Activated CD4-positive, alpha-beta T cell treated with anti-CD3 and anti-CD28 coated beads for 4 hours (primary cell): ENCODE measurements around the gene MYL11.
"Not testable (repeated sequence)": the region's sequence is repeated elsewhere in the genome, so short reads cannot be mapped to it uniquely, and the experiment has no call there.

Source experiments
- DNase-seq, 2 donors: peaks; one replicate each; pipeline ENCODE4 v3.0.0-alpha.2; 2020

The MYL11 gene, protein sequence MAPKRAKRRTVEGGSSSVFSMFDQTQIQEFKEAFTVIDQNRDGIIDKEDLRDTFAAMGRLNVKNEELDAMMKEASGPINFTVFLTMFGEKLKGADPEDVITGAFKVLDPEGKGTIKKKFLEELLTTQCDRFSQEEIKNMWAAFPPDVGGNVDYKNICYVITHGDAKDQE

DNA sequence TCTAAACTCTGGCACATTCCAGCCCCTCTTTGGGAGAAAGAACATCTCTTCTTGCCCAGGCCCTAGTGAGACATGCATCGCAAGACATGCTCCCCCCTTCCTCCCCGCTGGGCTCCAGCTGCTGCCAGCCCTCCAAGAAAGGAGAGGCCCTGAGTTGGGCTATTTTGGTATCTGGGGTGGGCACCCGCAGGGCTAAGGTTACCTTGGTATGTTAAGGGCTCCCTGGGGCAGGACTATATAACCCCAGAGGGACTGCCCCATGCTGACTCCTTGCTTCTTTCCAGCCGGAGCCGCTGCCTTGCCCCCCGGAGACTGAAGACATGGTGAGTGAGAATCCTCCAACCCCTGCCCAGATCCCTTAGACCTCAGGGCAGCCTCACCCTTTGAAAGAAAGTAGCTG is at the start of gene MYL11:
MYL11 (plus strand) TSS at position 265 of the 400 bp plus-strand sequence; CDS start at position 321, 56 bp downstream.
- DNase-seq = no peak

DNA sequence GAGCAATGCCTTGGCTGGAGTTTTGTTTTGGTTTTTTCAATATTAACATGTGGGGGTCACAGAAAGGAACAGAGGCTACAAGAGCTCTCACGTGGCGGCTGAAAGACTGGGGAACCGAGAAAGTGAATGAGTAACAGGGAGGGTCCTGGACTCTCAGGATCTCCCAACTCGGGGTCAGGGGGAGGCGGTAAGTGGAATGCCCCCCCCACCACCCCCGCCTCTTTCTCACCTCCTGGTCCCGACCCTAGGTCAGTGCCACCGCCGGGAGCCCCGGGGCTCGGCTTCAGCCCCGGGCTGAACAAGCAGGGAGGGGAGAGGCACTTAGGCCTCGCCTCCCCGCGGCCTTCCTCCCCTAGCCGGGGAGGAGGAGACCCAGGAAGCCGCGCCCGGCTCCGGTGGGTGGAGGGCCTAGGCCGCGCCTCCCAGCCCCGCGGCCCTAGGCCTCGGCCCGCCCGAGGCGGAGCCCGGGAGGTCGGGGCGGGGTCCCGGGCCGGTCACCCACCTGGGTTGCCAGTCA is 40.1 kb upstream of the MYL11 start:
- DNase-seq = peak; percentile 79 to 81

DNA sequence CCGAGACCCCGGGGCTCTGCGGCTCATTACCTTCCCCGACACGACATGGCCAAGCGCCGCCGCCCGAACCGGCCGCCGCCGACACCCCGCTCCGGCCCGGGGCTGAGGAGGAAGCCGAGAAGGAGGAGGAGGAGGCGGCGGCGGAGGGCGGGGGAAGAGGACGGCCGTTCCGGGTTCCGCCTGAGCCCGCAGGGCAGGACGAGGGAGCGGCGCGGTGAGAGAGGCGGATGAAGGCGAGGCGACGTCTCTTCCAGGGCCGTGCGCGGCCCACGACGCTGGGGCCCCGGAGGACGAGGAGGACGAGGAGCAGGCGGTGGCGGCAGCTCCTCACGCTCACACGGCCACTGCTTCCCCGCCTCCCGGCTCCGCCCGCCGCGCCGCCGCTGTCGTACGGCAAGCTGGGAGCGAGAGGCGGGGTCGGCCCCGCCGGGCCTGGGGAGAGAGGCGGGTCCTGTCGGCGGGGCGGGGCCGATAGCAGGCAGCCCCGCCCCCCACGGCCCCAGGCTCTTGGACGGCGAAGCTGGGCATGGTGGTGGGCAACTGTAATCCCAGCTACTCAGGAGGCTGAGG is 39.5 kb upstream of the MYL11 start:
- DNase-seq = peak; percentile 79 to 82

DNA sequence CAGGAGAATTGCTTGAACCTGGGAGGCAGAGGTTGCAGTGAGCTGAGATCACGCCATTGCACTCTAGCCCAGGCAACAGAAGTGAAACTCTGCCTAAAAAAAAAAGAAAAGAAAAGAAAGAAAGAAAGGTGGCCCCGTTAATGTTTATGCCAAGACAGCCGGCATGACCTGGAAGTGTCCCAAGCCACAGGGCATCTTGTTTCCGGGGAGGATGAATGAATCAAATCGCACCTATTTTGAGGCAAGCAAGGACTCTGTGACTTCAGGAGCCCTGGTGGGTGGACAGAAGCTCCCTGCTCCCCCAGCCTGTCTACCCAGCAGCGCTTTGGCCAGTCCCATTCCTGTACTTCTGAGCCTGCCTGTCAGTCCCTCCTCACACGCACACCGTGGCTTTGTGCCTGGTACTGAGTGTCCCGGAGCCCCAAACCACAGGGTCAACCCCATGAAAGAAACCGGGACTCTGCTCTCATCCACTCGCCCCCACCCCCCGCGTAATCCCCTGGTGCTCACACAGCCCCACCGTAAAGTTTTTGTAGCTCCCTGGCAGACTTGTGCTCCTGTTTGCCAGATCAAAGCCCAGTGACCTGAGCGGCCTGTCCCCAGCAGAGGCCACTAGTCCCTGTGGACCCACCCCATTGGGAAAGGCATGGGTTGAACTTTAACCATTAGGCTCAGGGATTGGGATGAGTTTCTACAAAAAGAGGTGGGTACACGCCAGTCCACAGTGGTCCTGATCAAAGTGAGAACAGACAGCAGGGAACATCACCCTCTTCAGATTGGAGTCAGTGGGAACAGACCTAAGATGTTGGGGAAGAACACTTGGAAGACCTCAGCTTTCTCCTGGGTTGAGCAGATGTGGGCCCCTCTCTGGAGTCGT is 38.8 kb upstream of the MYL11 start:
- DNase-seq = no peak

DNA sequence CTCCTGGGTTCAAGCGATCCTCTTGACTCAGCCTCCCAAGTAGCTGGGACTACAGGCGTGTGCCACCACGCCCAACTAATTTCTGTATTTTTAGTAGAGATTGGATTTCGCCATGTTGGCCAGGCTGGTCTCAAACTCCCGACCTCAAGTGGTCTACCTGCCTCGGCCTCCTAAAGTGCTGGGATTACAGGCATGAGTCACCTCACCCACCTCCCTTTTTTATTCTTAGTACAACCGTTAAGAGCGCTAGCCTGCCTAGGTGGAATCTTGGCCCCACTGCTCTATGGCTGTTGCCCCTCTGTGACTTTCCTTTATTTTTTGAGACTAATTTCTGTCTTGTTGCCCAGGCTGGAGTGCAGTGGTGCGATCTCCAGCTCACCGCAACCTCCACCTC is 36.6 kb upstream of the MYL11 start:
- DNase-seq = not testable (repeated sequence)

DNA sequence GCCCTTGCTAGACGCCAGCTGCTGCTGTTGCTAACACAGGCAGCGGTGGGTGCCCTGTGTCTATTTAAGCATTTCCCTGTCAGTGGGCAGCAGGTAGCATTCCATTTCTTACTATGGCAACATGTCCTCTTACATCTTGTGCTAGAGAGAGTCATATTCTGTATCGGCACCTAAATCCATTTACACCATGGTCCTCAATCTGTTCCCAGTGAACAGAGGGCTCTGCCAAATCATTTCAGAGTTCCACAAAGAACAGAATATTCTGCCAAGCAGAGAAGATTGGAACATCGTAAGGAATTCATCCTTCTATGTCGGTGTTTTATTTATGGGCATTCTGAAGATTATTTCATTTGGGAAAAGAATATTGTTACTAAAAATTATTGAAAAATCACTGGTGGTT is 35.9 kb upstream of the MYL11 start:
- not testable (repeated sequence) for DNase-seq

DNA sequence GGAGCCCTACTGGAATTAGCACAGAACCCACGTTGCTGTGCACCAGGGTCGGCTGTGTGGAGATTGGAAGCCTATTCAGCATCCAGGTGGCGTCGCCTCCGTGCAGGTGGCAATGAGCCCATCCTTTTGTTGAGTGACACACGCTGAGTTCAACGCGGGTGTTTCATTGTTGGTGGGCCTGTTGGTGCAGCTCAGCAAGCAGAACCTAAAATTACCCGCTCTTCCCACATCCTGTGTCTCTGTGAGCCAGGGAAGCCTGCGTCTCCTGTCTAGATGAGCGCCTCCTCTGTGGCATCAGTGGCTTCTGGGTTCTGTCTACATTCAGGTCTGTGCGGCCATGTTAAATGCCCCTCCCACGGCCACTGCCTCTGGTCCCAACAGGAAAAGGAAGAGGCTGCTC is 34.0 kb upstream of the MYL11 start:
- DNase-seq = no peak

DNA sequence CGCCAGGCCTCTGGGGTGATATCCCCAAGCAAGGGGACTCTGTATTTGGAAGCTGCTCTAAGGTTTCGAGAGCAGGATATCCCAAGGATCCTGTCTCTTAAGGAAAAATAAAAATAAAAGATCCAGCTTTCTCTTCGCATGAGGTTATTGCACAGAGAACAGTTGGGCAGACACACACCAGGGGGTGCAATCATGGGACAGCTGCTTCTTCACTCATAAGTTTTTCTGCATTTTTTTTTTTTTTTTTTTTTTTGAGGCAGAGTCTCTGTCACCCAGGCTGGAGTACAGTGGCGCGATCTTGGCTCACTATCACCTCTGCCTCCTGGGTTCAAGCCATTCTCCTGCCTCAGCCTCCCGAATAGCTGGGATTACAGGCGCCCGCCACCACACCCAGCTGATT is 32.6 kb upstream of the MYL11 start:
- DNase-seq = not testable (repeated sequence)

DNA sequence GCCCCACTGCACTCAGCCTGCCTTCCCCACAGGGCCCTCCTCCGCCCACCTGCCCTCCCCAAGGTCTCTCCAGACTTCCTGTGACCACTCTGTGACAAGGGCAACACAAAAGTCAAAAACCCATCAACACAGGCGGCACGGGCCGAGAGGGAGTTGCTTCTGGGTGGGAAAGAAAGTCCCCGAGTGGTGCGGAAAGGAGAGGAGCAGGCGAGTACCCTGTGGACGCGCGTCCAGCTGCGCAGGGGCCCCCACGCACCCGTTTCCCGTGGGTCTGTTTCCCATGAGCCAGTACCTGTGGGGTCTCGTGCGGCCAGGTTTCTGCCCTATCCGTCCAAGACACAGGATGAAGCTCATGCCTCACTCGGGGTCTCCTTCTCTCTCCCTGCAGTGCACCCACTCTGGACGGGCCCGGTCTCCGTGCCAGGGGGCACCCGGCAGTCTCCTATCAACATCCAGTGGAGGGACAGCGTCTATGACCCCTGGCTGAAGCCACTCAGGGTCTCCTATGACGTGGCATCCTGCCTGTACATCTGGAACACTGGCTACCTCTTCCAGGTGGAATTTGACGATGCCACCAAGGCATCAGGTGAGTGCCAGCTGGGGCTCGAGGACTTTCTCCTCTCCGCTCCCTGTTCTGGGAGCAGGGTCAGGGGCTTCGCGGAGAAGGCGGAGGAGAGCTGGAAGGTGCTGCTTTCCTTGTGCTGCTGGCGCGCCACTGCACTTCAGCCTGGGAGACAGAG is 31.7 kb upstream of the MYL11 start:
- DNase-seq = no peak

DNA sequence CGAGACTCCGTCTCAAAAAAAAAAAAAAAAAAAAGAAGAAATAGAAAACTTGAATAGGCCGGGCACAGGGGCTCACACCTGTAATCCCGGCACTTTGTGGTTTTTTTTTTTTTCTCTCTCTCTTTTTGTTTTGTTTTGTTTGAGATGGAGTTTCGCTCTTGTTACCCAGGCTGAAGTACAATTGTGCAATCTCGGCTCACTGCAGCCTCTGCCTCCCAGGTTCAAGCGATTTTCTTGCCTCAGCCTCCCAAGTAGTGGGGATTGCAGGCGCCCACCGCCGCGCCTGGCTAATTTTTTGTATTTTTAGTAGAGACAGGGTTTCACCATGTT is 31.1 kb upstream of the MYL11 start:
- DNase-seq = not testable (repeated sequence)

DNA sequence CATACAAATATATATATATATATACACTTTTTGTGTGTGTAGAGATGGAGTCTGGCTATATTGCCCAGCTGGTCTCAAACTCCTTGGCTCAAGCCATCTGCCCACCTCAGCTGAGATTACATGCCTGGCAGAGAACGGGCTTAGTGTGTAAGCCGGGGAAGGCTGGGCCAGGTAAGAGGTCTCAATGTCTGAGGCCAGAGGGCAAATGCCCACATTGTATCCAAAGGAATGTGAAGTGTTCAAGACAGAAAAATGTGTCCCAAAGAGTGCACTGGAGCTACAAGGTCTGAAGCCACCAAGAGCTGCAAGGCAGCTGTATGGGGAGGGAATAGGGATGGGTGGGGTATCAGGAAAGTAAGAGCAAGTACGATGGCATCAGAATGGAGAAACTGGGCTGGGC is 28.3 kb upstream of the MYL11 start:
- no peak for DNase-seq

DNA sequence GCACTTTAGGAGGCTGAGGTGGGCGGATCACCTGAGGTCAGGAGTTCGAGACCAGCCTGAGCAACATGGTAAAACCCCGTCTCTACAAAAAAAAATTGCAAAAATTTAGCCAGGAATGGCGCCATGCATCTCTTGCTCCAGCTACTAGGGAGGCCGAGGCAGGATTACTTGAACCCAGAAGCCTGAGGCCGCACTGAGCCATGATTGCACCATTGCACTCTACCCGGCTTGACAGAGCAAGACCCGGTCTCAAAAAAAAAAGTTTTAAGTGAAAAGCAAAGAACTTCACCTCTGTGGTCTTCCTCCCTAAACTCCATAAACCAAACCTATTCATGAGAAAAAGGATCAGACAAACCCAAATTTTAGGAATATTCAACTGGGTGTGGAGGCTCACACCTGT is 26.5 kb upstream of the MYL11 start:
- no peak for DNase-seq

DNA sequence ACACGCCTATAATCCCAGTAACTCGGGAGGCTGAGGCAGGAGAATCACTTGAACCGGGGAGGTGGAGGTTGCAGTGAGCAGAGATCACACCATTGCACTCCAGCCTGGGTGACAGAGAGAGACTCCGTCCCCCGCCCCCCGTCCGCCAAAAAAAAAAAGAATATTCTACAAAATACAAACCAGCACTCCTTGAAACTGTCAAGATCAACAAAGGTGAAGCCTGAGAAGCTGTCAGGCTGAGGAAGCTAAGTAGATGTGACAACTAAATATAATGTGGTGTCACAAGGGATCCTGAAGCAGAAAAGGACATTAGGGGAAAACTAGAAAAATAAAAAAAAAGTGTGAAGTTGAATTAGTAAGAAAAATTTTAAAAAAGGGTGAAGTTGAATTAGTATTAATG is 25.7 kb upstream of the MYL11 start:
- DNase-seq = no peak

DNA sequence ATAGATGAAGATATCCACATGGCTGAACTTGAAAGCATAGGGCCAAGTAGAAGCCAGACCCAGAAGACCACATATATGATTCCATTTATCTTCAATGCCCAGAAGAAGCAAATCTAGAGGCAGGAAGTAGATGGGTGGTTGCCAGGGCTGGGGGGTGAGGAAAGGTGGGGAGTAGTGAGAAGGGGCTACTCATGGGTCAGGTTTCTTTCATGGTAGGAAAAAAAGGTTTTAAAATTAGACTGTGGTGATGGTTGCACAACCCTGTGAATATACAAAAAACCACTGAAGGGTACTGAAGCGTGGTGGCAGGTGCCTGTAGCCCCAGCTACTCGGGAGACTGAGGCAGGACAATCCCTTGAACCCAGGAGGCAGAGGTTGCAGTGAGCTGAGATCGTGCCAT is 24.9 kb upstream of the MYL11 start:
- no peak for DNase-seq

DNA sequence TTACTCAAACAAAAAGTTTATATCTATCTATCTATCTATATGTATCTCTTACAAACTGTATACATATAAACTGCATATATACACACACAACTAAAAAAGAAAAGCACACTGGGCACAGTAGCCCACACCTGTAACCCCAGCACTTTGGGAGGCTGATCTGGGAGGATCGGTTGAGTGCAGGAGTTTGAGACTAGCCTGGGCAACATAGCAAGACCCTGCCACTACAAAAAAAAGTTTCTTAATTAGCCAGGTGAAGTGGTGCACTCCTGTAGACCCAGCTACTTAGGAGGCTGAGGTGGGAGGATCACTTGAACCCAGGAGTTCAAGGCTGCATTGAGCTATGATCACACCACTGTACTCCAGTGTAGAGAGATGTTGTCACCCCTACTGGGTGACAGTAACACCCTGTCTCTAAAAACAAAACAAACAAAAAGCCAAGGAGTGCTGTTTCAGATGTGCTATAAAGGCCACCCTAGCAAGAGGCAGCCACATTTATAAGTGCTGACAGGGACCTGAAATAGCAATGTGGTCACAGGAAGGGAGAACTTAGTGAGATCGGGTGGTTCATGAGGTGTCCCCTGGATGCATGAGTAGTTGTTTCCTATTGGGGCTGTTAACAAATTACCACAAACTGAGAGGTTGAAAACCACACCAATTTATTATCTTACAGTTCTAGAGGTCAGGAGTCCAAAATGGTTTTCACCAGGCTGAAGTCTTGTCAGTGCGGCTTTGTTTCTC is 24.3 kb upstream of the MYL11 start:
- DNase-seq = no peak

DNA sequence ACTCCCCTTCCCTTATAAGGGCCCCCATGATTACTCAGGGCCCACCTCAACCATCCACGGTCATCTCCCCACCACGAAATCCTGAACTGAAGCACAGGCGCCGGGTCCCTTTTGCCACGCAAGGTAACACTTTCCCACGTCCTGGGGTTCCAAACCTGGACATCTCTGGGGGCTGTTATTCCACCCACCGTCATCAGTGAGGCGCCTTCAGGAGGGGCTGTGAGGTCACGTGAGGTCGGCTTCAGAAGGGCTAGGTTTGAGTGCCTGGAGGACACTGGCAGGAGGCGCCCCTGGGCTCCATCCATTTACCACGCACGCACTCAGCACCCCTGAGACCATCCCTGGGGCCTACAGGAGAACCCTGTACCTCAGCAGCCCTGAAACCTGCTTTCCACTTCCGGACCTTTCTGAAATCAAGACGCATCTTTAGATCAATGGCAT is 23.6 kb upstream of the MYL11 start:
- no peak for DNase-seq

DNA sequence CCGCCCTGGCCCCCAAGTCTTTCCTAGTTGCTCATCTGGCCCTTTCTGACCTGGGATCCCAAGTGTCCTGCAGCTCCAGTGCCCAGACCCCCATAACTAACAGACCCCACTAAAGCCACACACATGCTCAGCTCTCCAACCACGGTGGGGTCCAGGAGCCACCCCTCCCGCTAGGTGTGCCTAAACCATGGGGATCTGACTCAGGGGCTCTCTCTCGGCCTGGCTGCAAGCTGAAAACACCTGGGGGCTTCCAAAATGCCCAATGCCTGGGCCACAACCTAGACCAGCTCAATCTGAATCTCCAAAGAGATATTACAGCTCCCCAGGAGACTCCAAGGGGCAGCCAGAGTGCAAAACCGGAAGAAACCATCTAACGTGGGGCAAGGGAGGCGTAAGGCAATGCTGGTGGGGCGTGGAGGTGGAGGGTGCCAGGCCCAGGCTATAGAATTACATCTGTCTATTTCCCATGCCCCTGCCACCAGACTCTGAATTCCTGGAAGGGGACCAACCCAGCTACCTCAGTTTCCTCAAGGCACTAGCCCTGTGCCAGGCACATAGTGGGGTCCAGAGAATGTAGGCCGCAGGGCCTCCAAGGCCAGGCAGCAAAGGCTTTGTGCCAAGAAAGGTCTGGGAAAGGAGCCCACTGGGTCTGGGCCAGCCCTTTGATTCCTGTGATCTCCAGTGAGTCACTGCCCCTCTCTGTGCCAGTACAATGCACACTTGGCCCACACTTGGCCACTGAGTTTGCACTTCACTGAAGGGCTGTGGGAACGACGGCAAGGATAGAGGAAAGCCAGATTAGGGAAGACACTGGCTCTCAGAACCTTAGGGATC is 22.8 kb upstream of the MYL11 start:
- no peak for DNase-seq

DNA sequence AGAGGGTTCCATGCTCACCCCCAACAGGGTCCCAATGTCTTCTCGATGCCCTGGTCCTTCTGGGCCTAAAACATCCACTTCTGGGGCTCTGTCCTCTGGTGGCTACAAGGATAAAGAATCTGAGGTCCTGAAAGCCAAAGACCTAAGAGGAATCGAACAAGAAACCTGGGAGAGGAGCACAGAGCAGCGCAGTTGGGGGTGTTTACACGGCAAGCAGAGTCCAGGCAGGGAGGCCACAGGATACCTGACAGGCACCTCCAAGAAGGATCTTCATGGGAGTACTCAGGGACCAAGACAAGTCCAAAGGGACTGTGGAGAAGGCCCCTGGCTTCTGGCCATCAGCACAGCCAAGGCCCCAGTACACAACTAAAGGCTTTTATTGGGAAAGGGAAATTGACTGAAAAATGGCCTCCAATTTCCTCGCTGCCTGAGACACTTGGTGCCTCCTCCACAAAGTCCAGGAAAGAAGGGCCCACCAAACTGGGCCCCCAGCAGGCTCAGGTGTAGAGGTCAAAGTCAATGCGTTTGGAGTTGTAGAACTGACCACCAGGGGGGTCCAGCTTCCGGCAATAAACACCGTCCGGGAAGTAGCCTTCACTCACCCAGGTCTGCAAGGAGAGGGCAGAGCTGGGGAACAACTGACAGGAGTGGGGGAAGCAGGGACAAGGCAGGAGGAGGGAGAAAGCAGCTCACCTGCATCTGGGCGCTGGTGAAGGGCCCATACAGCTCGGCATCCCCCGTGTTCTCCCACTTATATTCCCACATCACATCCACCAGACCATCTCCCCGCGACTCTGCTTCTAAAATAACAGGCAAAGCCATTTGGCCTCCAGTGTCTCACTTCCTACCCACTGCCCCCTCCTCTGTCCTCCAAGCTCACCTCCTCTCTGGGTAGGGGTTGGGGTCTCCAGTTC is 21.9 kb upstream of the MYL11 start:
- DNase-seq = no peak

DNA sequence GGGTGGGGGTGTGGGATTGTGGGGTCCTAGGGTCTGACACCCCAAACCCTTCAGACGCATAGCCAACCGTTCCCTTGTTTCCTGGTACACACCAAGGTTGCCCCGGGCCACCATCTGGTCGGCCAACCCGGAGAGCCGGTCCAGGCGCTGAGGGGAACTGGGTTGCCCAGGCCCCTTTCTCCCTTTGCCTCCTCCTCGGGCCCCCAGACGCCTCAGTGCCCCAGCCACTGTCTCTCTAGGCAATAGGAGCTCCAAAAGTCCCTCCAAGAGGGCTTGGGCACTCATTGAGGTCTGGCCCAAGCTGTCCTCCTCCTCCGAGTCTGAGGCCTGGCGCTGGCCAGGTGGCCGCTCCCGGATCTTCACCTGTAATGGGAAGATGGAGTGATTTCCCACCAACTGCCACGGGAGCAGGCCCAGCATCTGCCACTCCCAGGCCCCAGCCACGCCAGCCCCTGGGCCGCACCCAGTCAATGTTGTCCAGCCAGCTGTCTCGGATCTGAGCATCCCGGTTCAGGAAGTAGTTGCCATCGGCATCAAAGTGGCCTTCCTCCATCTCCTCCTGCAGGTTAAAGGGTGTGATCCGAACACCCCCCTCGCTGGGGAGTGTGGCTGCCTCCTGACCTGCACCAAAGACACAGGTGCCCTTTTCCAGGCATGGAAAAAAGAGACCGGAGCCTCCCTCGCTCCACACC is 21.0 kb upstream of the MYL11 start:
- DNase-seq = no peak
